Panc1 (cell line): ENCODE data around the gene TM7SF3. TPM values are rescaled to one million over a fixed set of nuclear protein-coding genes. Genes with fewer than 3 reads are reported as not detected.

Experiments used
- ATAC-seq: fragments of 200-7000 bp; cut with Tn5 transposase; 2 replicates; pipeline ENCODE4 v1.9.1; 2020; ENCODE audit warnings: mild to moderate bottlenecking, moderate library complexity
- BruUV-seq: library from RNA; stranded (reverse); fragments of 400-500 nt; replicated peaks from 2 replicates; lab custom pipeline; 2021; lab: Mats Ljungman, UMichigan
- CTCF ChIA-PET: fragments of 300-600 bp; sonication (Branson Sonifier 250); formaldehyde crosslinking; loops from one replicate; lab custom pipeline; 2022; ENCODE audit warnings: antibody characterized with exemption; lab: Charles Lee
- POLR2A ChIA-PET: fragments of 300-600 bp; sonication (Branson Sonifier 250); formaldehyde crosslinking; loops from one replicate; lab custom pipeline; 2022; ENCODE audit warnings: antibody characterized with exemption; lab: Charles Lee
- DNase-seq: peaks from one replicate; pipeline ENCODE4 v3.0.0-alpha.2; 2010; ENCODE audit warnings: low read depth, low spot score
- H3K27ac ChIP-seq: 2 replicates; pipeline ENCODE4 v1.5.1; 2011; ENCODE audit warnings: mild to moderate bottlenecking, low read length, inconsistent platforms
- H3K27me3 ChIP-seq: fragments of 200-500 bp; sonication (Bioruptor generic); 2 replicates; pipeline ENCODE4 v1.6.0; 2014; ENCODE audit warnings: low read length, inconsistent platforms; ENCODE audit not compliant: control insufficient read depth, insufficient read depth
- H3K36me3 ChIP-seq: fragments of 200-500 bp; sonication (Bioruptor generic); 2 replicates; pipeline ENCODE4 v1.5.1; 2014; ENCODE audit warnings: inconsistent platforms, mild to moderate bottlenecking, low read length, moderate library complexity; ENCODE audit not compliant: control insufficient read depth, insufficient read depth
- H3K4me1 ChIP-seq: 2 replicates; pipeline ENCODE4 v1.5.1; 2011; ENCODE audit warnings: inconsistent platforms, mild to moderate bottlenecking, low read length, moderate library complexity; ENCODE audit not compliant: control insufficient read depth, insufficient read depth
- H3K4me3 ChIP-seq, 2 experiments: 2 replicates each; pipeline ENCODE4 v1.5.1; 2011 to 2012; ENCODE audit warnings: low read depth in 2 of 2, low read length in 2 of 2, mild to moderate bottlenecking in 2 of 2, inconsistent platforms in 1 of 2, moderate library complexity in 1 of 2
- H3K9me3 ChIP-seq: fragments of 200-500 bp; sonication (Bioruptor generic); 2 replicates; pipeline ENCODE4 v1.5.1; 2014; ENCODE audit warnings: low read depth, mild to moderate bottlenecking, inconsistent platforms, low read length, moderate library complexity; ENCODE audit not compliant: control insufficient read depth, insufficient read depth
- POLR2AphosphoS5 ChIP-seq: IDR thresholded peaks from 2 replicates; pipeline ENCODE4 v1.6.1; 2012; ENCODE audit warnings: mild to moderate bottlenecking, low read depth, low read length, moderate library complexity
- SIN3A ChIP-seq: IDR thresholded peaks from 2 replicates; pipeline ENCODE4 v1.6.1; 2012; ENCODE audit warnings: low read depth, mild to moderate bottlenecking, low read length, moderate library complexity, borderline replicate concordance; ENCODE audit not compliant: insufficient read depth
- TCF7L2 ChIP-seq: IDR thresholded peaks from 2 replicates; pipeline ENCODE4 v1.6.1; 2011; ENCODE audit warnings: mild to moderate bottlenecking, low read depth, low read length, inconsistent platforms
- in situ Hi-C: cut with HindIII; loops from 2 replicates; pipeline ENCODE4 v1.10.0; 2016; ENCODE audit warnings: low sequenced_read_pairs, low pct_unique_long_range_greater_than_20kb
- intact Hi-C: fragments of 100-400 bp; cut with micrococcal nuclease; formaldehyde crosslinking; loops from one replicate; pipeline ENCODE4 v1.10.0; 2022; ENCODE audit not compliant: unreplicated experiment
- total RNA-seq: library from RNA; stranded (reverse); gene quantifications from one replicate; pipeline ENCODE4 v1.2.1, GENCODE V29; 2021; ENCODE audit not compliant: unreplicated experiment
- TF ChIP-seq, protein P1 (sequence below), 2 experiments: IDR thresholded peaks; 2 replicates each; pipeline ENCODE4 v1.6.1; 2011 to 2012; ENCODE audit warnings: low read depth in 2 of 2, control low read depth in 1 of 2, low read length in 1 of 2, mild to moderate bottlenecking in 1 of 2, moderate library complexity in 1 of 2; ENCODE audit not compliant: insufficient read depth in 1 of 2
- TF ChIP-seq, protein P2 (sequence below): fragments of 450-650 bp; IDR thresholded peaks from 2 replicates; pipeline ENCODE4 v1.5.1; 2017; ENCODE audit warnings: mild to moderate bottlenecking

The TM7SF3 gene
- total RNA-seq, 1 experiment from 2014 or later = 59.8 TPM

- intact Hi-C loops = no loop called here
- no TSS peak for BruUV-seq
- no peaks in the 10 kb centered on the region for H3K9me3 ChIP-seq
- no peak overlapping the region for H3K4me3 ChIP-seq
- DNase-seq (no peak), ATAC-seq (no peak)
- ChIA-PET POLR2A (no interaction called here), CTCF (no interaction called here)
- no peaks in the 10 kb centered on the region for H3K4me1 ChIP-seq
- in situ Hi-C loops = no loop called here
- TF ChIP-seq, protein P1, sequence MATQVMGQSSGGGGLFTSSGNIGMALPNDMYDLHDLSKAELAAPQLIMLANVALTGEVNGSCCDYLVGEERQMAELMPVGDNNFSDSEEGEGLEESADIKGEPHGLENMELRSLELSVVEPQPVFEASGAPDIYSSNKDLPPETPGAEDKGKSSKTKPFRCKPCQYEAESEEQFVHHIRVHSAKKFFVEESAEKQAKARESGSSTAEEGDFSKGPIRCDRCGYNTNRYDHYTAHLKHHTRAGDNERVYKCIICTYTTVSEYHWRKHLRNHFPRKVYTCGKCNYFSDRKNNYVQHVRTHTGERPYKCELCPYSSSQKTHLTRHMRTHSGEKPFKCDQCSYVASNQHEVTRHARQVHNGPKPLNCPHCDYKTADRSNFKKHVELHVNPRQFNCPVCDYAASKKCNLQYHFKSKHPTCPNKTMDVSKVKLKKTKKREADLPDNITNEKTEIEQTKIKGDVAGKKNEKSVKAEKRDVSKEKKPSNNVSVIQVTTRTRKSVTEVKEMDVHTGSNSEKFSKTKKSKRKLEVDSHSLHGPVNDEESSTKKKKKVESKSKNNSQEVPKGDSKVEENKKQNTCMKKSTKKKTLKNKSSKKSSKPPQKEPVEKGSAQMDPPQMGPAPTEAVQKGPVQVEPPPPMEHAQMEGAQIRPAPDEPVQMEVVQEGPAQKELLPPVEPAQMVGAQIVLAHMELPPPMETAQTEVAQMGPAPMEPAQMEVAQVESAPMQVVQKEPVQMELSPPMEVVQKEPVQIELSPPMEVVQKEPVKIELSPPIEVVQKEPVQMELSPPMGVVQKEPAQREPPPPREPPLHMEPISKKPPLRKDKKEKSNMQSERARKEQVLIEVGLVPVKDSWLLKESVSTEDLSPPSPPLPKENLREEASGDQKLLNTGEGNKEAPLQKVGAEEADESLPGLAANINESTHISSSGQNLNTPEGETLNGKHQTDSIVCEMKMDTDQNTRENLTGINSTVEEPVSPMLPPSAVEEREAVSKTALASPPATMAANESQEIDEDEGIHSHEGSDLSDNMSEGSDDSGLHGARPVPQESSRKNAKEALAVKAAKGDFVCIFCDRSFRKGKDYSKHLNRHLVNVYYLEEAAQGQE (IDR thresholded peaks at IDR 0.05; ENCODE audit: insufficient read depth in 1 of 2, low read depth in 2 of 2, low read length in 1 of 2) = no peak
- TF ChIP-seq SIN3A (no peak), TCF7L2 (no peak), POLR2AphosphoS5 (no peak)
- TF ChIP-seq, protein P2, sequence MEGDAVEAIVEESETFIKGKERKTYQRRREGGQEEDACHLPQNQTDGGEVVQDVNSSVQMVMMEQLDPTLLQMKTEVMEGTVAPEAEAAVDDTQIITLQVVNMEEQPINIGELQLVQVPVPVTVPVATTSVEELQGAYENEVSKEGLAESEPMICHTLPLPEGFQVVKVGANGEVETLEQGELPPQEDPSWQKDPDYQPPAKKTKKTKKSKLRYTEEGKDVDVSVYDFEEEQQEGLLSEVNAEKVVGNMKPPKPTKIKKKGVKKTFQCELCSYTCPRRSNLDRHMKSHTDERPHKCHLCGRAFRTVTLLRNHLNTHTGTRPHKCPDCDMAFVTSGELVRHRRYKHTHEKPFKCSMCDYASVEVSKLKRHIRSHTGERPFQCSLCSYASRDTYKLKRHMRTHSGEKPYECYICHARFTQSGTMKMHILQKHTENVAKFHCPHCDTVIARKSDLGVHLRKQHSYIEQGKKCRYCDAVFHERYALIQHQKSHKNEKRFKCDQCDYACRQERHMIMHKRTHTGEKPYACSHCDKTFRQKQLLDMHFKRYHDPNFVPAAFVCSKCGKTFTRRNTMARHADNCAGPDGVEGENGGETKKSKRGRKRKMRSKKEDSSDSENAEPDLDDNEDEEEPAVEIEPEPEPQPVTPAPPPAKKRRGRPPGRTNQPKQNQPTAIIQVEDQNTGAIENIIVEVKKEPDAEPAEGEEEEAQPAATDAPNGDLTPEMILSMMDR = no peak
- no peak overlapping the region for H3K27ac ChIP-seq
- no peaks in the 10 kb centered on the region for H3K27me3 ChIP-seq
- H3K36me3 ChIP-seq = no peaks in the 10 kb centered on the region
Observed at GRCh38 chr12:26994109-26994508, 20.1 kb downstream of the TM7SF3 start.

- no peak for DNase-seq
- ChIA-PET CTCF (no interaction called here), POLR2A (no interaction called here)
- H3K27me3 ChIP-seq = no peaks in the 10 kb centered on the region
- ATAC-seq = no peak
- H3K27ac ChIP-seq = no peak overlapping the region
- no peak overlapping the region for H3K4me3 ChIP-seq
- TF ChIP-seq TCF7L2 (no peak), POLR2AphosphoS5 (no peak), SIN3A (no peak)
- TF ChIP-seq, protein P1 (IDR thresholded peaks at IDR 0.05; ENCODE audit: insufficient read depth in 1 of 2, low read depth in 2 of 2, low read length in 1 of 2) = no peak
- TF ChIP-seq, protein P2 = no peak
- no peaks in the 10 kb centered on the region for H3K4me1 ChIP-seq
- no peaks in the 10 kb centered on the region for H3K9me3 ChIP-seq
- no peaks in the 10 kb centered on the region for H3K36me3 ChIP-seq
- intact Hi-C loops = no loop called here
- in situ Hi-C loops = no loop called here
- BruUV-seq = no TSS peak
Observed at GRCh38 chr12:26991826-26992225, 22.4 kb downstream of the TM7SF3 start.
